HCT116 (cell line): ENCODE data around the gene MAP2K2. TPM values are rescaled to one million over a fixed set of nuclear protein-coding genes. Genes with fewer than 3 reads are reported as not detected.

ENCODE experiments used
- ATAC-seq: fragments of 200-7000 bp; cut with Tn5 transposase; 2 replicates; pipeline ENCODE4 v1.9.1; 2020; ENCODE audit warnings: mild to moderate bottlenecking, moderate library complexity
- BruUV-seq: library from RNA; stranded (reverse); fragments of 400-500 nt; replicated peaks from 2 replicates; lab custom pipeline; 2021; lab: Mats Ljungman, UMichigan
- CTCF ChIA-PET: fragments of 300-600 bp; sonication (Branson Sonifier 250); formaldehyde crosslinking; loops from one replicate; lab custom pipeline; 2021; ENCODE audit warnings: antibody characterized with exemption; lab: Charles Lee
- POLR2A ChIA-PET: fragments of 300-600, 350-600 bp; sonication (Branson Sonifier 250); formaldehyde crosslinking; loops from one replicate; lab custom pipeline; 2021; ENCODE audit warnings: antibody characterized with exemption; lab: Charles Lee
- RAD21 ChIA-PET, 2 experiments: fragments of 300-600 bp; sonication (Branson Sonifier 250); formaldehyde crosslinking; loops; one replicate each; lab custom pipeline; 2023; ENCODE audit warnings: low total read pairs in 2 of 2; ENCODE audit not compliant: uncharacterized antibody in 2 of 2, unreplicated experiment in 2 of 2, low non-redundant PET in 1 of 2; lab: Charles Lee
- DNase-seq: peaks from one replicate; pipeline ENCODE4 v3.0.0-alpha.2; 2010; ENCODE audit warnings: low read depth, low spot score
- H2AFZ ChIP-seq: fragments of 200-600 bp; shearing (Covaris generic), sonication (generic); 2 replicates; pipeline ENCODE4 v1.6.1; 2017; ENCODE audit warnings: low read depth, mixed run types, mixed read lengths, antibody characterized with exemption, low read length; ENCODE audit not compliant: poor library complexity, severe bottlenecking
- H3K27ac ChIP-seq: 2 replicates; pipeline ENCODE4 v1.5.1; 2012; ENCODE audit warnings: low read depth, low read length
- H3K27me3 ChIP-seq: fragments of 200-600 bp; sonication (generic); 2 replicates; pipeline ENCODE4 v1.6.1; 2016; ENCODE audit warnings: mixed run types, low read length, mixed read lengths; ENCODE audit not compliant: insufficient read depth
- H3K36me3 ChIP-seq, 2 experiments: fragments of 200-500 bp in 1 of 2; fragments of 200-600 bp in 1 of 2; sonication (Bioruptor generic) in 1 of 2; sonication (generic) in 1 of 2; 2 replicates each; pipeline versions ENCODE4 v1.5.1 to v1.6.1; 2014 to 2016; ENCODE audit warnings: low read length in 2 of 2, inconsistent platforms in 1 of 2, mixed read lengths in 1 of 2, mixed run types in 1 of 2; ENCODE audit not compliant: insufficient read depth in 2 of 2, control insufficient read depth in 1 of 2
- H3K4me1 ChIP-seq, 2 experiments: fragments of 200-600 bp in 1 of 2; sonication (generic) in 1 of 2; 2 replicates each; pipeline versions ENCODE4 v1.5.1 to v1.6.1; 2012 to 2017; ENCODE audit warnings: low read length in 2 of 2, inconsistent platforms in 1 of 2, mild to moderate bottlenecking in 1 of 2, mixed read lengths in 1 of 2, mixed run types in 1 of 2, moderate library complexity in 1 of 2; ENCODE audit not compliant: insufficient read depth in 2 of 2, control insufficient read depth in 1 of 2
- H3K4me2 ChIP-seq: fragments of 200-600 bp; sonication (generic); 2 replicates; pipeline ENCODE4 v1.6.1; 2017; ENCODE audit warnings: mixed run types, low read length, mixed read lengths
- H3K4me3 ChIP-seq, 2 experiments: fragments of 200-600 bp in 1 of 2; sonication (generic) in 1 of 2; replicated peaks in 1 of 2; 2 replicates each; pipeline ENCODE4 v1.5.1; 2011 to 2016; ENCODE audit warnings: low read length in 2 of 2, control low read depth in 1 of 2, low read depth in 1 of 2, mild to moderate bottlenecking in 1 of 2, mixed read lengths in 1 of 2, mixed run types in 1 of 2
- H3K79me2 ChIP-seq: fragments of 200-600 bp; sonication (generic); 2 replicates; pipeline ENCODE4 v1.6.1; 2017; ENCODE audit warnings: mild to moderate bottlenecking, mixed run types, low read length, moderate library complexity, mixed read lengths; ENCODE audit not compliant: insufficient read depth
- H3K9ac ChIP-seq: fragments of 200-600 bp; sonication (generic); 2 replicates; pipeline ENCODE4 v1.6.1; 2016; ENCODE audit warnings: low read length, mixed read lengths
- H3K9me2 ChIP-seq: fragments of 200-600 bp; sonication (generic), shearing (Covaris generic); 2 replicates; pipeline ENCODE4 v1.6.1; 2017; ENCODE audit warnings: mixed run types, mild to moderate bottlenecking, moderate library complexity; ENCODE audit not compliant: insufficient read depth
- H3K9me3 ChIP-seq, 2 experiments: fragments of 200-500 bp in 1 of 2; fragments of 200-600 bp in 1 of 2; sonication (Bioruptor generic) in 1 of 2; sonication (generic) in 1 of 2; 2 replicates each; pipeline ENCODE4 v1.6.1; 2014 to 2017; ENCODE audit warnings: low read length in 2 of 2, mixed read lengths in 2 of 2, inconsistent platforms in 1 of 2, low read depth in 1 of 2, mild to moderate bottlenecking in 1 of 2, mixed run types in 1 of 2, moderate library complexity in 1 of 2; ENCODE audit not compliant: control insufficient read depth in 1 of 2, insufficient read depth in 1 of 2
- H4K20me1 ChIP-seq: fragments of 200-600 bp; sonication (generic), shearing (Covaris generic); 2 replicates; pipeline ENCODE4 v1.6.1; 2017; ENCODE audit warnings: mixed run types, mild to moderate bottlenecking, moderate library complexity; ENCODE audit not compliant: insufficient read depth
- CBX3 ChIP-seq: IDR thresholded peaks from 2 replicates; pipeline ENCODE4 v1.6.1; 2012; ENCODE audit warnings: low read depth
- SIN3A ChIP-seq: IDR thresholded peaks from 2 replicates; pipeline ENCODE4 v1.6.1; 2012; ENCODE audit warnings: low read depth
- SP1 ChIP-seq: IDR thresholded peaks from 2 replicates; pipeline ENCODE4 v1.6.1; 2012; ENCODE audit warnings: low read depth
- ZBTB33 ChIP-seq: IDR thresholded peaks from 2 replicates; pipeline ENCODE4 v1.6.1; 2011; ENCODE audit warnings: mild to moderate bottlenecking, low read length, moderate library complexity; ENCODE audit not compliant: insufficient replicate concordance; ENCODE audit errors: extremely low read depth
- ZFX ChIP-seq: fragments of 450-650 bp; IDR thresholded peaks from 2 replicates; pipeline ENCODE4 v1.6.1; 2017
- intact Hi-C: fragments of 100-400 bp; cut with micrococcal nuclease; formaldehyde crosslinking; loops from 2 replicates; pipeline ENCODE4 v1.10.0; 2022
- total RNA-seq: library from RNA; stranded (reverse); gene quantifications from one replicate; pipeline ENCODE4 v1.2.1, GENCODE V29; 2021; ENCODE audit not compliant: unreplicated experiment

Gene MAP2K2
- total RNA-seq, 1 experiment from 2014 or later = 186 TPM

- no TSS peak for BruUV-seq
- intact Hi-C loops = loop anchor here (5.0 to 10.0 kb wide), 3 partner anchors 65 to 365 kb away; partner anchors contain the start of genes ANKRD24, PIP5K1C, SIRT6 and TJP3
- no peak overlapping the region for H3K4me3 ChIP-seq
- H3K9ac ChIP-seq = no peak overlapping the region
- H3K36me3 ChIP-seq = no peaks in the 10 kb centered on the region
- H3K27ac ChIP-seq = no peak overlapping the region
- H3K27me3 ChIP-seq = no peaks in the 10 kb centered on the region
- no peak overlapping the region for H3K4me2 ChIP-seq
- no peak overlapping the region for H2AFZ ChIP-seq
- POLR2A ChIA-PET = no interaction called here
- no peak for TF ChIP-seq ZBTB33
- no peak for TF ChIP-seq SP1
- no peak for TF ChIP-seq ZFX
- no peak for TF ChIP-seq SIN3A
- TF ChIP-seq CBX3 = no peak
- TF ChIP-seq, all 23 proteins: peak for 0
- Histone ChIP-seq H4K20me1 (no peaks in the 10 kb centered on the region), H3K4me1 (peaks cover 5 to 11% of the 10 kb centered on the region in 2 experiments; a peak in 3 of 4 replicates), H3K79me2 (peaks cover 7% of the 10 kb centered on the region), H3K9me3 (no peaks in the 10 kb centered on the region), H3K9me2 (no peaks in the 10 kb centered on the region)
- RAD21 ChIA-PET = no interaction called here
- ATAC-seq = no peak
- CTCF ChIA-PET = no interaction called here
- no peak for DNase-seq
Measured at GRCh38 chr19:4069331-4069959, 54.5 kb downstream of the MAP2K2 start.
